Breast epithelium (tissue), 4 donors: ENCODE measurements around the gene PMPCA. TPM values are rescaled to one million over a fixed set of nuclear protein-coding genes. Genes with fewer than 3 reads are reported as not detected.

ENCODE experiments used
- DNase-seq, 2 donors: peaks; one replicate each; pipeline ENCODE4 v3.0.0-alpha.2; 2019; ENCODE audit warnings: low spot score in 2 of 2
- H3K27ac ChIP-seq, 2 donors: fragments of 200-600 bp; sonication (generic) in 1 of 2; one replicate each; pipeline ENCODE4 v1.5.1; 2016 to 2019; ENCODE audit warnings: mild to moderate bottlenecking in 1 of 2
- H3K27me3 ChIP-seq, 2 donors: fragments of 200-600 bp; sonication (generic) in 1 of 2; one replicate each; pipeline versions ENCODE4 v1.5.1 to v1.6.0; 2017 to 2019; ENCODE audit warnings: control low read depth in 1 of 2, mild to moderate bottlenecking in 1 of 2
- H3K36me3 ChIP-seq: fragments of 200-600 bp; one replicate; pipeline ENCODE4 v1.5.1; 2019
- H3K4me1 ChIP-seq, 2 donors: fragments of 200-600 bp; sonication (generic); one replicate each; pipeline ENCODE4 v1.5.1; 2016 to 2019; ENCODE audit warnings: control low read depth in 1 of 2
- H3K4me3 ChIP-seq, 3 donors: fragments of 200-600 bp; sonication (generic); 1 replicate in 2 of 3; 2 replicates in 1 of 3; pipeline ENCODE4 v1.5.1; 2016 to 2019; ENCODE audit warnings: mild to moderate bottlenecking in 3 of 3, moderate library complexity in 2 of 3
- H3K9me3 ChIP-seq, 2 donors: fragments of 200-600 bp; sonication (generic) in 1 of 2; one replicate each; pipeline ENCODE4 v1.5.1; 2016 to 2019; ENCODE audit warnings: control low read depth in 1 of 2
- CTCF ChIP-seq, 3 donors: fragments of 450-650 bp; IDR thresholded peaks; one replicate each; pipeline ENCODE4 v1.5.1; 2016 to 2017; ENCODE audit warnings: antibody characterized with exemption in 3 of 3, mild to moderate bottlenecking in 3 of 3, moderate library complexity in 3 of 3
- POLR2A ChIP-seq: fragments of 450-650 bp; IDR thresholded peaks from one replicate; pipeline ENCODE4 v1.6.1; 2016; ENCODE audit warnings: antibody characterized with exemption, mild to moderate bottlenecking, moderate library complexity
- POLR2AphosphoS5 ChIP-seq, 3 donors: sonication (generic); formaldehyde crosslinking; IDR thresholded peaks; one replicate each; pipeline ENCODE4 v1.6.1; 2017; ENCODE audit warnings: antibody characterized with exemption in 3 of 3
- intact Hi-C: fragments of 100-400 bp; cut with DNase I; formaldehyde crosslinking; loops from one replicate; pipeline ENCODE4 v1.15.1; 2023; ENCODE audit warnings: low total_unique reads
- total RNA-seq, 3 donors: library from RNA; depleted of rRNA; stranded (reverse); fragments of >200 nt; gene quantifications; one replicate each; pipeline ENCODE4 v1.1.0, GENCODE V29; 2016

PMPCA gene
- total RNA-seq, 3 donors from 2014 or later = 31.4 to 37.0 (median 35.1) TPM

- no peak for DNase-seq
- Histone ChIP-seq H3K27ac (no peak overlapping the region), H3K4me1 (no peaks in the 10 kb centered on the region), H3K36me3 (peaks cover 20% of the 10 kb centered on the region), H3K27me3 (no peaks in the 10 kb centered on the region), H3K4me3 (no peak overlapping the region), H3K9me3 (no peaks in the 10 kb centered on the region)
- TF ChIP-seq POLR2AphosphoS5 (IDR thresholded peaks at IDR 0.05) = no peak
- TF ChIP-seq POLR2A = no peak
- TF ChIP-seq CTCF (IDR thresholded peaks at IDR 0.05) = no peak
- intact Hi-C loops = no loop called here
Measured at GRCh38 chr9:136467766-136468165, 57.3 kb downstream of the PMPCA start.

- no peak overlapping the region for H3K4me3 ChIP-seq
- DNase-seq = no peak
- peaks cover 12% of the 10 kb centered on the region for H3K36me3 ChIP-seq
- H3K4me1 ChIP-seq = no peaks in the 10 kb centered on the region
- no peaks in the 10 kb centered on the region for H3K9me3 ChIP-seq
- no peaks in the 10 kb centered on the region for H3K27me3 ChIP-seq
- TF ChIP-seq POLR2AphosphoS5 (IDR thresholded peaks at IDR 0.05) = no peak
- no peak for TF ChIP-seq POLR2A
- TF ChIP-seq CTCF (IDR thresholded peaks at IDR 0.05) = no peak
- no peak overlapping the region for H3K27ac ChIP-seq
- intact Hi-C loops = no loop called here
Measured at GRCh38 chr9:136470356-136470755, 59.9 kb downstream of the PMPCA start.

- Histone ChIP-seq H3K27ac (no peak overlapping the region), H3K27me3 (no peaks in the 10 kb centered on the region), H3K4me3 (no peak overlapping the region), H3K36me3 (peaks cover 6% of the 10 kb centered on the region), H3K9me3 (no peaks in the 10 kb centered on the region), H3K4me1 (no peaks in the 10 kb centered on the region)
- intact Hi-C loops = no loop called here
- TF ChIP-seq POLR2AphosphoS5 (IDR thresholded peaks at IDR 0.05) (no peak), POLR2A (no peak), CTCF (IDR thresholded peaks at IDR 0.05) (no peak)
- no peak for DNase-seq
Measured at GRCh38 chr9:136470792-136471469, 60.5 kb downstream of the PMPCA start.

- no peak for DNase-seq
- H3K27me3 ChIP-seq = no peaks in the 10 kb centered on the region
- no peak overlapping the region for H3K27ac ChIP-seq
Measured at GRCh38 chr9:136471802-136472487, 61.5 kb downstream of the PMPCA start.

More at GRCh38 chr9:136471802-136472487, 61.5 kb downstream of the PMPCA start:
- no peaks in the 10 kb centered on the region for H3K4me1 ChIP-seq
- intact Hi-C loops = no loop called here
- TF ChIP-seq POLR2A (no peak), CTCF (IDR thresholded peaks at IDR 0.05) (no peak), POLR2AphosphoS5 (IDR thresholded peaks at IDR 0.05) (no peak)
- H3K36me3 ChIP-seq = peaks cover 5% of the 10 kb centered on the region
- no peaks in the 10 kb centered on the region for H3K9me3 ChIP-seq
- no peak overlapping the region for H3K4me3 ChIP-seq
